OCI-LY3 (cell line): ENCODE data around the gene NOP14.
"Not testable (repeated sequence)": the region's sequence is repeated elsewhere in the genome, so short reads cannot be mapped to it uniquely, and the experiment has no call there.

Source experiments
- CTCF ChIP-seq: fragments of 200-600, 300-600 bp; sonication (generic); IDR thresholded peaks from 2 replicates; pipeline ENCODE4 v1.5.1; 2014; ENCODE audit warnings: antibody characterized with exemption, low read length, low read depth
- EZH2phosphoT487 ChIP-seq: fragments of 200-600 bp; shearing (Covaris generic); IDR thresholded peaks from 2 replicates; pipeline ENCODE4 v1.6.1; 2018; ENCODE audit warnings: antibody characterized with exemption, mixed run types, low read depth

- not testable (repeated sequence) for TF ChIP-seq CTCF, EZH2phosphoT487
Observed at GRCh38 chr4:2916696-2917095, 46.5 kb downstream of the NOP14 start.
